Right lobe of liver (tissue), 6 donors: ENCODE results near the gene SLC15A4. TPM values are rescaled to one million over a fixed set of nuclear protein-coding genes. Genes with fewer than 3 reads are reported as not detected.

Source experiments
- ATAC-seq, 4 donors: fragments of 200-7000 bp; cut with Tn5 transposase; one replicate each; pipeline ENCODE4 v1.9.1; 2020; ENCODE audit warnings: mild to moderate bottlenecking in 4 of 4, moderate library complexity in 4 of 4
- DNase-seq, 3 donors: peaks; one replicate each; pipeline ENCODE4 v3.0.0-alpha.2; 2020
- H3K27ac ChIP-seq, 3 donors: fragments of 200-600 bp; one replicate each; pipeline ENCODE4 v1.8.0; 2022
- H3K27me3 ChIP-seq, 2 donors: fragments of 200-600 bp; one replicate each; pipeline ENCODE4 v1.8.0; 2022
- H3K36me3 ChIP-seq, 4 donors: fragments of 200-600 bp; sonication (generic) in 1 of 4; one replicate each; pipeline versions ENCODE4 v1.5.1 to v1.8.0; 2017 to 2022; ENCODE audit warnings: control low read depth in 1 of 4
- H3K4me1 ChIP-seq, 4 donors: fragments of 200-600 bp; sonication (generic) in 1 of 4; one replicate each; pipeline versions ENCODE4 v1.5.1 to v1.8.0; 2017 to 2022; ENCODE audit warnings: control low read depth in 1 of 4
- H3K4me3 ChIP-seq, 3 donors: fragments of 200-600 bp; one replicate each; pipeline ENCODE4 v1.8.0; 2022
- H3K9me3 ChIP-seq, 4 donors: fragments of 200-600 bp; sonication (generic) in 1 of 4; one replicate each; pipeline versions ENCODE4 v1.5.1 to v1.8.0; 2017 to 2022; ENCODE audit warnings: control low read depth in 1 of 4
- POLR2A ChIP-seq: fragments of 450-650 bp; IDR thresholded peaks from one replicate; pipeline ENCODE4 v1.6.1; 2017; ENCODE audit warnings: antibody characterized with exemption, mild to moderate bottlenecking
- WGBS: methylation state at CpG from one replicate; pipeline ENCODE4 v1.1.6; 2018; ENCODE audit warnings: low coverage, low lambda C conversion rate; ENCODE audit not compliant: insufficient coverage; ENCODE audit errors: missing lambda C conversion rate; 5-methylcytosine and 5-hydroxymethylcytosine counted together
- intact Hi-C, 2 donors: fragments of 100-400 bp; cut with DNase I; formaldehyde crosslinking; loops; one replicate each; pipeline versions ENCODE4 v1.11.2 to v1.14.1; 2022
- total RNA-seq, 6 experiments: library from RNA; depleted of rRNA in 2 of 6; stranded (reverse); fragments of >200 nt in 2 of 6; fragmentation: NEBNext Ultra II Directional in 3 of 6; extraction: Animal tissue kit (Norgen Biotek cat#: 25700) in 3 of 6; gene quantifications; one replicate each; pipeline versions ENCODE4 v1.1.0 to v1.2.4, GENCODE V29; 2016 to 2023
- TF ChIP-seq, protein P1 (sequence below), 4 donors: fragments of 200-600 bp in 3 of 4; fragments of 450-650 bp in 1 of 4; IDR thresholded peaks; one replicate each; pipeline versions ENCODE4 v1.5.1 to v1.8.0; 2016 to 2022; ENCODE audit warnings: antibody characterized with exemption in 4 of 4, mild to moderate bottlenecking in 2 of 4
- donor health status: DM: no; HTN: yes; CAD: no.
- donor health status: DM: no; HTN: no; CAD: no.
- donor health status: DM: no; HTN: no; CAD: no.
- donor health status: DM: no; HTN: yes; CAD: no.
- donor health status: DM: no; HTN: yes; CAD: no.

The SLC15A4 gene
- total RNA-seq, 6 experiments from 2014 or later = 10.7 to 49.2 (median 25.5) TPM

DNA sequence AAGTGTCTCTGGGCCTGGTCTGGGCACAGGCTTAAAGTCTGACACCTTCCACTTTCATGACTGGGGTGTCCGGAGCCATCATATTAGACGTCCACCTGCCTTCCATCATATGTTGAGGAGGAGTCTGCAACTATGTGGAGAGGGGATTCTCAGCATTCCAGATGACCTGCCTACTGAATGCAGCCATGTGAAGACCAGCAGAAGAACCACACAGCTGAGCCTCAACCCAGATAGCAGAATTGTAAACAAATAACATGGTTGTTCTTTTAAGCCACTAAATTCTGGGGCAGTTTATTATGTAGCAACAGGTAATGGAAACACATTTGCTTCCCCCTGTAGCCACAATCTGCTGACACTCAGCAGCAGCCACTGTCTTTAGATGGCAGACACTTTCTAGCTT is 4.0 kb upstream of the SLC15A4 start:
- TF ChIP-seq, protein P1, sequence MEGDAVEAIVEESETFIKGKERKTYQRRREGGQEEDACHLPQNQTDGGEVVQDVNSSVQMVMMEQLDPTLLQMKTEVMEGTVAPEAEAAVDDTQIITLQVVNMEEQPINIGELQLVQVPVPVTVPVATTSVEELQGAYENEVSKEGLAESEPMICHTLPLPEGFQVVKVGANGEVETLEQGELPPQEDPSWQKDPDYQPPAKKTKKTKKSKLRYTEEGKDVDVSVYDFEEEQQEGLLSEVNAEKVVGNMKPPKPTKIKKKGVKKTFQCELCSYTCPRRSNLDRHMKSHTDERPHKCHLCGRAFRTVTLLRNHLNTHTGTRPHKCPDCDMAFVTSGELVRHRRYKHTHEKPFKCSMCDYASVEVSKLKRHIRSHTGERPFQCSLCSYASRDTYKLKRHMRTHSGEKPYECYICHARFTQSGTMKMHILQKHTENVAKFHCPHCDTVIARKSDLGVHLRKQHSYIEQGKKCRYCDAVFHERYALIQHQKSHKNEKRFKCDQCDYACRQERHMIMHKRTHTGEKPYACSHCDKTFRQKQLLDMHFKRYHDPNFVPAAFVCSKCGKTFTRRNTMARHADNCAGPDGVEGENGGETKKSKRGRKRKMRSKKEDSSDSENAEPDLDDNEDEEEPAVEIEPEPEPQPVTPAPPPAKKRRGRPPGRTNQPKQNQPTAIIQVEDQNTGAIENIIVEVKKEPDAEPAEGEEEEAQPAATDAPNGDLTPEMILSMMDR (IDR thresholded peaks at IDR 0.05) = no peak
- no peak for TF ChIP-seq POLR2A
- Histone ChIP-seq H3K4me1 (peaks cover 0 to 6% (median 2%) of the 10 kb centered on the region in 4 donors), H3K4me3 (no peak overlapping the region), H3K27ac (no peak overlapping the region), H3K36me3 (no peaks in the 10 kb centered on the region), H3K9me3 (no peaks in the 10 kb centered on the region), H3K27me3 (no peaks in the 10 kb centered on the region)
- ATAC-seq (no peak), DNase-seq (no peak)
- 86% methylated on average over 2 of the region's 2 CpGs for WGBS
- intact Hi-C loops = no loop called here

DNA sequence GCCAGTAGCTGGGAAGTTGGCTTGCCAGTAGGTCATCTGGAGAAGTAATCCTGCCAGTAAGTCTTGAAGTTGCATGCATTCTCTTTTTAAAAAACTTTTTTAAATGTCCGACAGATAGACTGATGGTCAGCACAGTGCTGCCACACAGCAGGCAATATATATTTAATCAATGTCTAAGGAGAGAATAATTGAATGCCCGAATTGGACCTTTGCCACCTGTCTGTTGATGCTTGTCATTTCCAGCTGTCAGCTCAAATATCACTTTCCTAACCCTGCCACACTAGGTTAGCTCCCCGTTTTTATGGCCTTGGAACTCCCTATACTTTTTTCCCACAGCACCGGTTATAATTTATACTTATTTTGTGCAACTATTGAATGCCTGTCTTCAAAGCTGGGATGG is 2.1 kb upstream of the SLC15A4 start:
- 84% methylated on average over 4 of the region's 4 CpGs for WGBS
- Histone ChIP-seq H3K27me3 (no peaks in the 10 kb centered on the region), H3K27ac (no peak overlapping the region), H3K4me3 (no peak overlapping the region), H3K9me3 (no peaks in the 10 kb centered on the region), H3K36me3 (no peaks in the 10 kb centered on the region), H3K4me1 (peaks cover 0 to 20% (median 6%) of the 10 kb centered on the region in 4 donors)
- no peak for DNase-seq
- intact Hi-C loops = no loop called here
- no peak for TF ChIP-seq POLR2A
- TF ChIP-seq, protein P1 (IDR thresholded peaks at IDR 0.05) = no peak
- no peak for ATAC-seq

DNA sequence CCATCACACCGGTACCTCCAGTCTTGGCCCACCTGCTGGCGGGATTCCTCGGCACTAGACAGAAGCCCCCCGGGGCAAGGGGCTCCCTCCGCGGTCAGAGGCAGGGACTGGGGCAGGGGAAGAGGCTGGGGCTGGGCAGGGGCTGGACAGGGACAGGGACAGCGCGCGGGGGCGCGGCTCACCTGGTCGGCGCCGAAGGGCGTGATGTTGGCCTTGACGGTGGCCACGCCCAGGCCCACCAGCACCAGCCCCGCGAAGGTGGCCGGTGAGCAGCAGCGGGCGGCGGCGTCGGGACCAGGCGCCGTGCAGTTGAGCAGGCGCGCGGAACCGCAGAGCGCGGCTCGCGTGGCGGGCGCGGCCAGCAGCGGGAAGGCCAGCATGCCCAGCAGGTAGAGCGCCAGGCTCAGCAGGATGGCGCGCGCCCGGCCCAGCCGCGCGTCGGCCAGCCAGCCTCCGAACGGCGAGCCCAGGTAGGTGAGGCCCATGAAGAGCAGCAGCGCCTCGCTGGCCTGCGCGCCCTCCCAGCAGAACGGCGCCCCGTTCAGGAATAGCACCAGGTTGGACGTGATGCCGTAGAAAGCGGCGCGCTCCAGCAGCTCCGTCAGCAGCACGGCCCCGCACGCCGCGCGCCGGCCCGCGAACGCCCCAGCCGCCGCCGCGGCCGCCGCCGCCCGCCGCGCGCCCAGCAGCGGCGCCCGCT is 392 bp downstream of the SLC15A4 start:
- ATAC-seq (peak; percentile 15 to 36 (median 23)), DNase-seq (peak; percentile 60 to 68 (median 65))
- H3K27ac ChIP-seq = peak overlapping the region; percentile 88 to 92 (median 89)
- H3K4me1 ChIP-seq = peaks cover 0 to 25% (median 8%) of the 10 kb centered on the region in 4 donors
- intact Hi-C loops = no loop called here
- H3K36me3 ChIP-seq = no peaks in the 10 kb centered on the region
- TF ChIP-seq, protein P1 (IDR thresholded peaks at IDR 0.05) = no peak
- TF ChIP-seq POLR2A = no peak
- no peaks in the 10 kb centered on the region for H3K9me3 ChIP-seq
- 0% methylated on average over 2 of the region's 88 CpGs for WGBS
- no peaks in the 10 kb centered on the region for H3K27me3 ChIP-seq
- peak overlapping the region; percentile 64 to 93 (median 77) for H3K4me3 ChIP-seq

GRCh38 chr12:128820723-128821432 is 2.9 kb downstream of the SLC15A4 start:
- no peaks in the 10 kb centered on the region for H3K9me3 ChIP-seq
- intact Hi-C loops = no loop called here
- H3K4me1 ChIP-seq = peaks cover 0 to 40% (median 12%) of the 10 kb centered on the region in 4 donors
- H3K27me3 ChIP-seq = no peaks in the 10 kb centered on the region
- ATAC-seq (peak in 3 of 4 donors; percentile 5 to 16 (median 8)), DNase-seq (peak; percentile 42 to 70 (median 57))
- WGBS = 65% methylated on average over 6 of the region's 7 CpGs
- H3K27ac ChIP-seq = peak overlapping the region in 2 of 3 donors; percentile 26 to 37
- H3K36me3 ChIP-seq = no peaks in the 10 kb centered on the region
- no peak overlapping the region for H3K4me3 ChIP-seq
- peak; percentile 21 for TF ChIP-seq POLR2A
- TF ChIP-seq, protein P1 (IDR thresholded peaks at IDR 0.05) = no peak
